K562 (cell line): ENCODE measurements around the gene ZCCHC24. TPM values are rescaled to one million over a fixed set of nuclear protein-coding genes. Genes with fewer than 3 reads are reported as not detected.

Experiments
- ATAC-seq: fragments of 200-7000 bp; cut with Tn5 transposase; 3 replicates; pipeline ENCODE4 v1.9.1; 2020; ENCODE audit warnings: moderate library complexity
- BruUV-seq: library from RNA; stranded (reverse); fragments of 400-500 nt; replicated peaks from 2 replicates; lab custom pipeline; 2021; lab: Mats Ljungman, UMichigan
- CTCF ChIA-PET: fragments of 300-600 bp; formaldehyde crosslinking; extraction: SDS; loops from one replicate; lab custom pipeline; 2021; ENCODE audit warnings: low intra/inter-chr PET ratio; lab: Yijun Ruan, JAX
- POLR2A ChIA-PET: fragments of 300-600, 350-650 bp; sonication (Branson Sonifier 250); formaldehyde crosslinking; extraction: SDS; loops from one replicate; lab custom pipeline; 2021; ENCODE audit warnings: antibody characterized with exemption, inconsistent platforms; lab: Yijun Ruan, JAX
- DNase-seq, 4 experiments: peaks; one replicate each; pipeline versions ENCODE4 v3.0.0 to v3.0.0-alpha.2; 2011 to 2018; ENCODE audit warnings: low spot score in 3 of 4, mixed read lengths in 3 of 4; ENCODE audit errors: extremely low read depth in 1 of 4
- FAIRE-seq: peaks from 2 replicates; lab custom pipeline; 2011; peaks lifted over from hg19 to GRCh38; lab: Jason Lieb, UNC
- H2AFZ ChIP-seq: 2 replicates; pipeline ENCODE4 v1.6.0; 2011; ENCODE audit warnings: low read depth, low read length, control low read depth, inconsistent platforms
- H3K27ac ChIP-seq: fragments of 200-600 bp; 3 replicates; pipeline ENCODE4 v1.8.0; 2011; ENCODE audit warnings: low read depth, mild to moderate bottlenecking, control low read depth, inconsistent platforms, low read length, moderate library complexity, mixed read lengths; ENCODE audit errors: extremely low read depth
- H3K27me3 ChIP-seq, 2 experiments: fragments of 300-600 bp in 1 of 2; 2 replicates in 1 of 2; 3 replicates in 1 of 2; pipeline versions ENCODE4 v1.6.0 to v1.8.0; 2011; ENCODE audit warnings: inconsistent platforms in 2 of 2, low read length in 2 of 2, mild to moderate bottlenecking in 1 of 2, mixed read lengths in 1 of 2, moderate library complexity in 1 of 2; ENCODE audit not compliant: control insufficient read depth in 2 of 2, insufficient read depth in 2 of 2
- H3K36me3 ChIP-seq: fragments of 300-600 bp; 3 replicates; pipeline ENCODE4 v1.8.0; 2011; ENCODE audit warnings: mild to moderate bottlenecking, low read length, inconsistent platforms; ENCODE audit not compliant: control insufficient read depth, insufficient read depth
- H3K4me1 ChIP-seq, 2 experiments: fragments of 200-600 bp in 1 of 2; replicated peaks in 1 of 2; 2 replicates in 1 of 2; 3 replicates in 1 of 2; pipeline versions ENCODE4 v1.5.1 to v1.8.0; 2011; ENCODE audit warnings: inconsistent platforms in 2 of 2, low read length in 2 of 2, mild to moderate bottlenecking in 1 of 2, mixed read lengths in 1 of 2, moderate library complexity in 1 of 2; ENCODE audit not compliant: control insufficient read depth in 2 of 2, insufficient read depth in 2 of 2
- H3K4me2 ChIP-seq: 2 replicates; pipeline ENCODE4 v1.6.1; 2011; ENCODE audit warnings: low read length, control low read depth, inconsistent platforms, mixed read lengths; ENCODE audit not compliant: insufficient read depth
- H3K4me3 ChIP-seq: fragments of 200-600 bp; sonication (generic), shearing (Covaris generic); 2 replicates; pipeline ENCODE4 v1.5.1; 2016; ENCODE audit warnings: control low read depth, inconsistent platforms
- H3K79me2 ChIP-seq: fragments of 200-600 bp; 3 replicates; pipeline ENCODE4 v1.8.0; 2011; ENCODE audit warnings: low read length, inconsistent platforms; ENCODE audit not compliant: control insufficient read depth, insufficient read depth
- H3K9ac ChIP-seq, 2 experiments: 2 replicates each; pipeline versions ENCODE4 v1.6.0 to v1.6.1; 2011; ENCODE audit warnings: low read depth in 2 of 2, low read length in 2 of 2, control low read depth in 1 of 2, inconsistent platforms in 1 of 2, mild to moderate bottlenecking in 1 of 2, mixed read lengths in 1 of 2; ENCODE audit not compliant: insufficient read depth in 1 of 2
- H3K9me1 ChIP-seq: one replicate; pipeline ENCODE4 v1.6.0; 2011; ENCODE audit warnings: inconsistent platforms, mild to moderate bottlenecking, low read length, moderate library complexity; ENCODE audit not compliant: control insufficient read depth, insufficient read depth
- H3K9me3 ChIP-seq: replicated peaks from 2 replicates; pipeline ENCODE4 v1.5.1; 2011; ENCODE audit warnings: low read depth, low read length, inconsistent platforms; ENCODE audit not compliant: control insufficient read depth, insufficient read depth
- H4K20me1 ChIP-seq: replicated peaks from 2 replicates; pipeline ENCODE4 v1.6.1; 2011; ENCODE audit warnings: low read length, inconsistent platforms, mixed read lengths; ENCODE audit not compliant: control insufficient read depth, insufficient read depth
- DMBX1 ChIP-seq: fragments of 250-450 bp; sonication (Bioruptor Pico); IDR thresholded peaks from 2 replicates; pipeline ENCODE4 v1.8.0; 2022; ENCODE audit warnings: inconsistent platforms, mild to moderate bottlenecking, moderate library complexity, borderline replicate concordance
- HMGN3 ChIP-seq: IDR thresholded peaks from 2 replicates; pipeline ENCODE4 v1.6.1; 2011; ENCODE audit warnings: borderline replicate concordance, low read depth, mild to moderate bottlenecking, mixed read lengths, low read length; ENCODE audit not compliant: insufficient read length; ENCODE audit errors: extremely low read depth
- KDM5B ChIP-seq: fragments of 200-600 bp; sonication (generic); IDR thresholded peaks from 2 replicates; pipeline ENCODE4 v1.6.1; 2012; ENCODE audit warnings: low read depth, mild to moderate bottlenecking, moderate library complexity, low read length, control low read depth, inconsistent platforms; ENCODE audit not compliant: insufficient replicate concordance
- LARP7 ChIP-seq: fragments of 450-650 bp; IDR thresholded peaks from 2 replicates; pipeline ENCODE4 v1.6.1; 2016
- MBD1 ChIP-seq: fragments of 250-450 bp; sonication (Bioruptor Pico); IDR thresholded peaks from 2 replicates; pipeline ENCODE4 v1.8.0; 2022; ENCODE audit warnings: inconsistent platforms
- MBD2 ChIP-seq: sonication (generic); IDR thresholded peaks from 2 replicates; pipeline ENCODE4 v1.6.1; 2016; ENCODE audit warnings: low read depth, borderline replicate concordance
- MYC ChIP-seq, 2 experiments: fragments of 250-450 bp in 1 of 2; sonication (Bioruptor Pico) in 1 of 2; IDR thresholded peaks; 2 replicates each; pipeline versions ENCODE4 v1.5.1 to v1.6.1; 2012 to 2021; ENCODE audit warnings: low read depth in 2 of 2, borderline replicate concordance in 1 of 2, improper control_type of control experiment in 1 of 2, low read length in 1 of 2, mild to moderate bottlenecking in 1 of 2, moderate library complexity in 1 of 2
- MYNN ChIP-seq, 2 experiments: sonication (generic); formaldehyde crosslinking in 1 of 2; IDR thresholded peaks; 2 replicates each; pipeline versions ENCODE4 v1.5.0 to v1.6.1; 2016 to 2020; ENCODE audit warnings: antibody characterized with exemption in 1 of 2, missing genetic modification reagents in 1 of 2
- NRF1 ChIP-seq, 2 experiments: fragments of 450-650 bp; IDR thresholded peaks in 1 of 2; conservative IDR thresholded peaks in 1 of 2; 2 replicates each; pipeline ENCODE4 v1.6.1; 2014; ENCODE audit warnings: mild to moderate bottlenecking in 2 of 2
- POLR2AphosphoS5 ChIP-seq: IDR thresholded peaks from 2 replicates; pipeline ENCODE4 v1.6.1; 2011; ENCODE audit warnings: mild to moderate bottlenecking, low read depth, low read length, moderate library complexity; ENCODE audit not compliant: control insufficient read depth, insufficient read depth
- PRDM10 ChIP-seq: fragments of 450-650 bp; IDR thresholded peaks from 2 replicates; pipeline ENCODE4 v1.6.1; 2018; ENCODE audit not compliant: partially characterized antibody
- ZFP1 ChIP-seq: fragments of 450-650 bp; formaldehyde crosslinking; IDR thresholded peaks from 2 replicates; pipeline ENCODE4 v1.4.0; 2020; ENCODE audit warnings: mild to moderate bottlenecking, mixed read lengths
- WGBS: fragments of 100-300 bp; shearing (Covaris generic); methylation state at CpG from one replicate; pipeline ENCODE4 v1.1.6; 2016; ENCODE audit warnings: low coverage, mixed read lengths; ENCODE audit not compliant: insufficient coverage; ENCODE audit errors: missing lambda C conversion rate; 5-methylcytosine and 5-hydroxymethylcytosine counted together
- in situ Hi-C: fragments of 300-500 bp; cut with MboI; formaldehyde crosslinking; loops from 4 replicates; pipeline ENCODE4 v1.15.0; 2018; ENCODE audit warnings: inconsistent platforms, mixed read lengths
- intact Hi-C: fragments of 100-400 bp; cut with micrococcal nuclease; formaldehyde crosslinking; loops from 2 replicates; pipeline ENCODE4 v1.14.2; 2022
- polyA plus RNA-seq, 8 experiments: library from polyadenylated mRNA; depleted of rRNA in 4 of 8; stranded (reverse) in 5 of 8; unstranded in 3 of 8; fragments of >200 nt; fragmentation: Nextera tagmentation in 2 of 8; fragmentation: Illumina TruSeq in 1 of 8; extraction: Ambion mirVana in 2 of 8; extraction: Trizol in 1 of 8; gene quantifications; 2 replicates each; pipeline versions ENCODE4 v1.2.1 to v1.2.3, GENCODE V29; 2011 to 2014; ENCODE audit warnings: inconsistent platforms in 1 of 8, missing spikeins in 1 of 8
- total RNA-seq, 7 experiments: library from RNA; depleted of rRNA in 6 of 7; stranded (reverse); fragments of >200 nt in 6 of 7; fragmentation: Illumina TruSeq in 2 of 7; extraction: Trizol in 2 of 7; gene quantifications; 2 replicates each; pipeline versions ENCODE4 v1.2.1 to v1.2.3, GENCODE V29; 2011 to 2021; ENCODE audit warnings: low replicate concordance in 1 of 7
- TF ChIP-seq, protein P1 (sequence below): fragments of 200-800 bp; sonication (Bioruptor generic); IDR thresholded peaks from 2 replicates; pipeline ENCODE4 v1.6.1; 2017; ENCODE audit warnings: missing genetic modification characterization, missing compliant biosample characterization

The ZCCHC24 gene
- total and polyA plus RNA-seq, 9 of the 15 experiments (the other 6 are each of a cell fraction or from before 2014, with no cell fraction given), result 0.84 to 11.0 (median 4.6) TPM

- no peaks in the 10 kb centered on the region for H3K27me3 ChIP-seq
- in situ Hi-C loops (no loop called here), intact Hi-C loops (no loop called here)
- FAIRE-seq, result peak; percentile 92
- peak overlapping the region; percentile 67 to 89 for H3K9ac ChIP-seq
- CTCF ChIA-PET, result no interaction called here
- H4K20me1 ChIP-seq, result no peaks in the 10 kb centered on the region
- H3K9me1 ChIP-seq, result no peaks in the 10 kb centered on the region
- POLR2A ChIA-PET, result interaction anchor here (0.6 to 2.8 kb wide), 5 partner anchors 8 to 57 kb away, joined by 3 to 11 read pairs (median 5); no protein-coding TSS in a partner anchor
- H3K4me1 ChIP-seq, result peaks cover 33 to 53% of the 10 kb centered on the region in 2 experiments
- 11% methylated on average over 15 of the region's 15 CpGs for WGBS
- H3K36me3 ChIP-seq, result no peaks in the 10 kb centered on the region
- H3K27ac ChIP-seq, result peak overlapping the region; percentile 59
- peak overlapping the region; percentile 72 for H3K4me2 ChIP-seq
- no peak overlapping the region; the same call in 1 of the 2 replicates for H3K4me3 ChIP-seq
- peak overlapping the region; percentile 96 for H2AFZ ChIP-seq
- no peaks in the 10 kb centered on the region for H3K9me3 ChIP-seq
- no peaks in the 10 kb centered on the region for H3K79me2 ChIP-seq
- peak; percentile 95 for ATAC-seq
- BruUV-seq, result TSS peak; percentile 47
- DNase-seq, result peak; percentile 88 to 97 (median 94)
- TF ChIP-seq DMBX1, result no peak
- TF ChIP-seq MYNN (IDR thresholded peaks at IDR 0.05), result no peak
- no peak for TF ChIP-seq MYNN (CRISPR knock-in tag; IDR thresholded peaks at IDR 0.05)
- 0 out of 2 replicates have a peak, but pooled peaks have one; percentile 4 for TF ChIP-seq MYC (IDR thresholded peaks at IDR 0.05; ENCODE audit: low read depth, low read length)
- TF ChIP-seq MYC (CRISPR knock-in tag; IDR thresholded peaks at IDR 0.05; ENCODE audit: borderline replicate concordance, low read depth), result no peak
- peak; percentile 54 to 63 for TF ChIP-seq NRF1 (conservative IDR thresholded peaks at IDR 0.05 in 1 of 2, IDR thresholded peaks at IDR 0.05 in 1 of 2)
- TF ChIP-seq POLR2AphosphoS5, result 0 out of 2 replicates have a peak, but pooled peaks have one; percentile 20
- peak; percentile 55 for TF ChIP-seq PRDM10
- TF ChIP-seq MBD2, result peak; percentile 16; the same call in 1 of the 2 replicates
- no peak for TF ChIP-seq MBD1 (CRISPR knock-in tag)
- TF ChIP-seq HMGN3, result no peak
- TF ChIP-seq ZFP1 (CRISPR knock-in tag), result no peak
- no peak for TF ChIP-seq LARP7
- peak; percentile 60 for TF ChIP-seq KDM5B
- TF ChIP-seq, protein P1, sequence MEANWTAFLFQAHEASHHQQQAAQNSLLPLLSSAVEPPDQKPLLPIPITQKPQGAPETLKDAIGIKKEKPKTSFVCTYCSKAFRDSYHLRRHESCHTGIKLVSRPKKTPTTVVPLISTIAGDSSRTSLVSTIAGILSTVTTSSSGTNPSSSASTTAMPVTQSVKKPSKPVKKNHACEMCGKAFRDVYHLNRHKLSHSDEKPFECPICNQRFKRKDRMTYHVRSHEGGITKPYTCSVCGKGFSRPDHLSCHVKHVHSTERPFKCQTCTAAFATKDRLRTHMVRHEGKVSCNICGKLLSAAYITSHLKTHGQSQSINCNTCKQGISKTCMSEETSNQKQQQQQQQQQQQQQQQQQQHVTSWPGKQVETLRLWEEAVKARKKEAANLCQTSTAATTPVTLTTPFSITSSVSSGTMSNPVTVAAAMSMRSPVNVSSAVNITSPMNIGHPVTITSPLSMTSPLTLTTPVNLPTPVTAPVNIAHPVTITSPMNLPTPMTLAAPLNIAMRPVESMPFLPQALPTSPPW (CRISPR knock-in tag), result peak; percentile 63
Observed at GRCh38 chr10:79399223-79399831, 46.1 kb downstream of the ZCCHC24 start.
